K562 (cell line): ENCODE data around the gene SRBD1. TPM values are rescaled to one million over a fixed set of nuclear protein-coding genes. Genes with fewer than 3 reads are reported as not detected.

Experiments
- ATAC-seq: fragments of 200-7000 bp; cut with Tn5 transposase; 3 replicates; pipeline ENCODE4 v1.9.1; 2020; ENCODE audit warnings: moderate library complexity
- BruUV-seq: library from RNA; stranded (reverse); fragments of 400-500 nt; replicated peaks from 2 replicates; lab custom pipeline; 2021; lab: Mats Ljungman, UMichigan
- CTCF ChIA-PET: fragments of 300-600 bp; formaldehyde crosslinking; extraction: SDS; loops from one replicate; lab custom pipeline; 2021; ENCODE audit warnings: low intra/inter-chr PET ratio; lab: Yijun Ruan, JAX
- POLR2A ChIA-PET: fragments of 300-600, 350-650 bp; sonication (Branson Sonifier 250); formaldehyde crosslinking; extraction: SDS; loops from one replicate; lab custom pipeline; 2021; ENCODE audit warnings: antibody characterized with exemption, inconsistent platforms; lab: Yijun Ruan, JAX
- DNase-seq, 4 experiments: peaks; one replicate each; pipeline versions ENCODE4 v3.0.0 to v3.0.0-alpha.2; 2011 to 2018; ENCODE audit warnings: low spot score in 3 of 4, mixed read lengths in 3 of 4; ENCODE audit errors: extremely low read depth in 1 of 4
- FAIRE-seq: peaks from 2 replicates; lab custom pipeline; 2011; peaks lifted over from hg19 to GRCh38; lab: Jason Lieb, UNC
- H2AFZ ChIP-seq: 2 replicates; pipeline ENCODE4 v1.6.0; 2011; ENCODE audit warnings: low read depth, low read length, control low read depth, inconsistent platforms
- H3K27ac ChIP-seq: fragments of 200-600 bp; 3 replicates; pipeline ENCODE4 v1.8.0; 2011; ENCODE audit warnings: low read depth, mild to moderate bottlenecking, control low read depth, inconsistent platforms, low read length, moderate library complexity, mixed read lengths; ENCODE audit errors: extremely low read depth
- H3K27me3 ChIP-seq, 2 experiments: fragments of 300-600 bp in 1 of 2; 2 replicates in 1 of 2; 3 replicates in 1 of 2; pipeline versions ENCODE4 v1.6.0 to v1.8.0; 2011; ENCODE audit warnings: inconsistent platforms in 2 of 2, low read length in 2 of 2, mild to moderate bottlenecking in 1 of 2, mixed read lengths in 1 of 2, moderate library complexity in 1 of 2; ENCODE audit not compliant: control insufficient read depth in 2 of 2, insufficient read depth in 2 of 2
- H3K36me3 ChIP-seq: fragments of 300-600 bp; 3 replicates; pipeline ENCODE4 v1.8.0; 2011; ENCODE audit warnings: mild to moderate bottlenecking, low read length, inconsistent platforms; ENCODE audit not compliant: control insufficient read depth, insufficient read depth
- H3K4me1 ChIP-seq, 2 experiments: fragments of 200-600 bp in 1 of 2; replicated peaks in 1 of 2; 2 replicates in 1 of 2; 3 replicates in 1 of 2; pipeline versions ENCODE4 v1.5.1 to v1.8.0; 2011; ENCODE audit warnings: inconsistent platforms in 2 of 2, low read length in 2 of 2, mild to moderate bottlenecking in 1 of 2, mixed read lengths in 1 of 2, moderate library complexity in 1 of 2; ENCODE audit not compliant: control insufficient read depth in 2 of 2, insufficient read depth in 2 of 2
- H3K4me2 ChIP-seq: 2 replicates; pipeline ENCODE4 v1.6.1; 2011; ENCODE audit warnings: low read length, control low read depth, inconsistent platforms, mixed read lengths; ENCODE audit not compliant: insufficient read depth
- H3K4me3 ChIP-seq: fragments of 200-600 bp; sonication (generic), shearing (Covaris generic); 2 replicates; pipeline ENCODE4 v1.5.1; 2016; ENCODE audit warnings: control low read depth, inconsistent platforms
- H3K79me2 ChIP-seq: fragments of 200-600 bp; 3 replicates; pipeline ENCODE4 v1.8.0; 2011; ENCODE audit warnings: low read length, inconsistent platforms; ENCODE audit not compliant: control insufficient read depth, insufficient read depth
- H3K9ac ChIP-seq, 2 experiments: 2 replicates each; pipeline versions ENCODE4 v1.6.0 to v1.6.1; 2011; ENCODE audit warnings: low read depth in 2 of 2, low read length in 2 of 2, control low read depth in 1 of 2, inconsistent platforms in 1 of 2, mild to moderate bottlenecking in 1 of 2, mixed read lengths in 1 of 2; ENCODE audit not compliant: insufficient read depth in 1 of 2
- H3K9me1 ChIP-seq: one replicate; pipeline ENCODE4 v1.6.0; 2011; ENCODE audit warnings: inconsistent platforms, mild to moderate bottlenecking, low read length, moderate library complexity; ENCODE audit not compliant: control insufficient read depth, insufficient read depth
- H3K9me3 ChIP-seq: replicated peaks from 2 replicates; pipeline ENCODE4 v1.5.1; 2011; ENCODE audit warnings: low read depth, low read length, inconsistent platforms; ENCODE audit not compliant: control insufficient read depth, insufficient read depth
- H4K20me1 ChIP-seq: replicated peaks from 2 replicates; pipeline ENCODE4 v1.6.1; 2011; ENCODE audit warnings: low read length, inconsistent platforms, mixed read lengths; ENCODE audit not compliant: control insufficient read depth, insufficient read depth
- ASH1L ChIP-seq: fragments of 450-650 bp; IDR thresholded peaks from 2 replicates; pipeline ENCODE4 v1.6.1; 2018; ENCODE audit warnings: borderline replicate concordance, mild to moderate bottlenecking, low read depth; ENCODE audit not compliant: partially characterized antibody
- BCOR ChIP-seq: fragments of 450-650 bp; IDR thresholded peaks from 2 replicates; pipeline ENCODE4 v1.6.1; 2016
- C11orf30 ChIP-seq: fragments of 450-650 bp; IDR thresholded peaks from 2 replicates; pipeline ENCODE4 v1.6.1; 2016; ENCODE audit warnings: low read depth, mild to moderate bottlenecking
- COPS2 ChIP-seq: fragments of 450-650 bp; conservative IDR thresholded peaks from 2 replicates; pipeline ENCODE4 v1.6.1; 2016; ENCODE audit warnings: mild to moderate bottlenecking, moderate library complexity
- ETS1 ChIP-seq: conservative IDR thresholded peaks from 2 replicates; pipeline ENCODE4 v1.6.1; 2011; ENCODE audit warnings: low read depth, mild to moderate bottlenecking, low read length; ENCODE audit not compliant: control insufficient read depth
- FOSL1 ChIP-seq: fragments of 200-800 bp; sonication (Bioruptor generic); conservative IDR thresholded peaks from 2 replicates; pipeline ENCODE4 v1.6.1; 2016; ENCODE audit warnings: missing genetic modification characterization, missing compliant biosample characterization
- FOXO4 ChIP-seq: fragments of 450-650 bp; formaldehyde crosslinking; IDR thresholded peaks from 2 replicates; pipeline ENCODE4 v1.4.0; 2020; ENCODE audit warnings: mild to moderate bottlenecking, moderate library complexity
- HES1 ChIP-seq: fragments of 450-650 bp; IDR thresholded peaks from 2 replicates; pipeline ENCODE4 v1.6.1; 2016; ENCODE audit warnings: low read depth, mild to moderate bottlenecking, moderate library complexity
- HNRNPL ChIP-seq: fragments of 200-400 bp; formaldehyde crosslinking; IDR thresholded peaks from 2 replicates; pipeline ENCODE4 v1.6.1; 2017; ENCODE audit warnings: low read depth, mild to moderate bottlenecking, low read length
- RERE ChIP-seq: sonication (generic); formaldehyde crosslinking; IDR thresholded peaks from 2 replicates; pipeline ENCODE4 v1.8.0; 2023; ENCODE audit warnings: missing genetic modification reagents, mild to moderate bottlenecking, borderline replicate concordance
- STAT5A ChIP-seq: IDR thresholded peaks from 2 replicates; pipeline ENCODE4 v1.6.1; 2012; ENCODE audit warnings: low read length, inconsistent platforms, borderline replicate concordance
- TCFL5 ChIP-seq: fragments of 250-450 bp; sonication (Bioruptor Pico); conservative IDR thresholded peaks from 2 replicates; pipeline ENCODE4 v1.6.1; 2021; ENCODE audit warnings: mild to moderate bottlenecking, moderate library complexity, matching md5 sums
- ZNF197 ChIP-seq: fragments of 200-800 bp; sonication (Bioruptor generic); IDR thresholded peaks from 2 replicates; pipeline ENCODE4 v1.6.1; 2016; ENCODE audit warnings: low read depth, missing genetic modification characterization, missing compliant biosample characterization
- ZNF282 ChIP-seq: sonication (generic); formaldehyde crosslinking; IDR thresholded peaks from 2 replicates; pipeline ENCODE4 v1.8.1; 2023; ENCODE audit warnings: missing genetic modification reagents
- ZNF766 ChIP-seq: fragments of 200-800 bp; sonication (Bioruptor generic); conservative IDR thresholded peaks from 2 replicates; pipeline ENCODE4 v1.6.1; 2016; ENCODE audit warnings: missing genetic modification characterization, missing compliant biosample characterization
- WGBS: fragments of 100-300 bp; shearing (Covaris generic); methylation state at CpG from one replicate; pipeline ENCODE4 v1.1.6; 2016; ENCODE audit warnings: low coverage, mixed read lengths; ENCODE audit not compliant: insufficient coverage; ENCODE audit errors: missing lambda C conversion rate; 5-methylcytosine and 5-hydroxymethylcytosine counted together
- in situ Hi-C: fragments of 300-500 bp; cut with MboI; formaldehyde crosslinking; loops from 4 replicates; pipeline ENCODE4 v1.15.0; 2018; ENCODE audit warnings: inconsistent platforms, mixed read lengths
- intact Hi-C: fragments of 100-400 bp; cut with micrococcal nuclease; formaldehyde crosslinking; loops from 2 replicates; pipeline ENCODE4 v1.14.2; 2022
- polyA plus RNA-seq, 8 experiments: library from polyadenylated mRNA; depleted of rRNA in 4 of 8; stranded (reverse) in 5 of 8; unstranded in 3 of 8; fragments of >200 nt; fragmentation: Nextera tagmentation in 2 of 8; fragmentation: Illumina TruSeq in 1 of 8; extraction: Ambion mirVana in 2 of 8; extraction: Trizol in 1 of 8; gene quantifications; 2 replicates each; pipeline versions ENCODE4 v1.2.1 to v1.2.3, GENCODE V29; 2011 to 2014; ENCODE audit warnings: inconsistent platforms in 1 of 8, missing spikeins in 1 of 8
- total RNA-seq, 7 experiments: library from RNA; depleted of rRNA in 6 of 7; stranded (reverse); fragments of >200 nt in 6 of 7; fragmentation: Illumina TruSeq in 2 of 7; extraction: Trizol in 2 of 7; gene quantifications; 2 replicates each; pipeline versions ENCODE4 v1.2.1 to v1.2.3, GENCODE V29; 2011 to 2021; ENCODE audit warnings: low replicate concordance in 1 of 7

The SRBD1 gene
- total and polyA plus RNA-seq, 9 of the 15 experiments (the other 6 are each of a cell fraction or from before 2014, with no cell fraction given) = 6.9 to 23.2 (median 14.7) TPM

GRCh38 chr2:45631319-45631718, 20.3 kb upstream of the SRBD1 start:
- no peak overlapping the region for H3K4me3 ChIP-seq
- H3K36me3 ChIP-seq = no peaks in the 10 kb centered on the region
- H4K20me1 ChIP-seq = no peaks in the 10 kb centered on the region
- H3K9me1 ChIP-seq = no peaks in the 10 kb centered on the region
- no peak for ATAC-seq
- WGBS = 0% methylated on average over 3 of the region's 3 CpGs
- no peak for DNase-seq
- no peak overlapping the region for H3K9ac ChIP-seq
- no peaks in the 10 kb centered on the region for H3K9me3 ChIP-seq
- H3K79me2 ChIP-seq = no peaks in the 10 kb centered on the region
- no peak overlapping the region for H2AFZ ChIP-seq
- H3K27ac ChIP-seq = no peak overlapping the region
- BruUV-seq = no TSS peak
- ChIA-PET POLR2A (no interaction called here), CTCF (no interaction called here)
- H3K4me2 ChIP-seq = no peak overlapping the region
- intact Hi-C loops = no loop called here
- no peaks in the 10 kb centered on the region for H3K4me1 ChIP-seq
- no peak for FAIRE-seq
- in situ Hi-C loops = no loop called here
- H3K27me3 ChIP-seq = peaks cover 5 to 8% of the 10 kb centered on the region in 2 experiments
- TF ChIP-seq ZNF766 (CRISPR knock-in tag) = no peak
- TF ChIP-seq HES1 = no peak
- TF ChIP-seq ZNF197 = no peak
- TF ChIP-seq ETS1 = no peak
- TF ChIP-seq FOXO4 (CRISPR knock-in tag) = no peak
- no peak for TF ChIP-seq COPS2
- TF ChIP-seq BCOR = no peak
- no peak for TF ChIP-seq C11orf30
- TF ChIP-seq ZNF282 (CRISPR knock-in tag) = no peak
- no peak for TF ChIP-seq TCFL5 (CRISPR knock-in tag)
- TF ChIP-seq ASH1L = no peak
- TF ChIP-seq HNRNPL = no peak
- no peak for TF ChIP-seq RERE (CRISPR knock-in tag)
- no peak for TF ChIP-seq STAT5A
- no peak for TF ChIP-seq FOSL1
